ENCODE measurements around the gene MED26. TPM values are rescaled to one million over a fixed set of nuclear protein-coding genes. Genes with fewer than 3 reads are reported as not detected.

Gene MED26
- total and polyA plus RNA-seq, 9 of the 15 experiments (the other 6 are each of a cell fraction or from before 2014, with no cell fraction given) = 0.71 to 15.1 (median 6.2) TPM

DNA sequence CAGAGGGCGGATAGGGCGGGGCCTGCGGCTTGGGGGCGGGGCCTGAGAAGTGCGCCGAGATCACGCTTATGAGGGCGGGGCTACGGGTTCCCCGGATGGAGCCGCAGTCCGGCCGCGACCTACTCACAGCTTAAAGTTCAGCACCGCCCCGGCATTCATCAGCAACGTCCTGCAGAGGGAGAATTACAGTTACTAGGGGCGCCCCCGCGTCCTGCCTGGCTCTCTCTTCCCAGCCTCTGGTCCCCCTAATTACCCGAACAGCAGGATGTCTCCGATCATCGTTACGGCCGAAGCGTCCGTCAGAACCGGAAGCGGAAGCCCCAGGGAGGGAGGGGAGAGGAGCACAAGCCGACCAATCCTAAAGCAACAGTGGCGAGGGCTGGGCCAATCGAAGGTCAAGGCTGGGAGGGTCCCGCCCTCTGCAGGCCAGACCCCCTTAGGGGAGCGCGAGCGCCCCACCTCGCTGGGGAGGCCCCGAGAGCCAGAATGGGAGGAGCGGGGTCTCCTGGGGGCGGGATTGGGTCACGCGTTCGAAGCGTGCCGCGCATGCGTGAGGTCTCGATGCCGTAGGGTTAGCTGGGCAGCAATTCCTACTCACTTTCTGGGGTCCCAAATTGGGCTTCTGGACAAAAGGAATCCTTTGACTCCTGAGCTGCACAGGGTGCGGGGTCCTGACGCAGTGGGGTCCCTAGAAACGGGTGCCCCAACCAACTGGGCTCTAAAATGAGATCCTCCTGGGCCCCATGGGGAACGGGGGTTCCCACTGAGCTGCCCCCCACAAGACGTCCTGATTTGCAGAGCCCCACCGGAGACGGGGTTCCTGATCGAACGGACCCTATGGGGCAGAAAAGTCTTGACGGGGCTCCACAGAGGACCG lies 32.1 kb upstream of the MED26 start, which contains the start of gene SMIM7 (continued):
- TF ChIP-seq MYBL2 (IDR thresholded peaks at IDR 0.05; ENCODE audit: low read depth) (no peak), MYBL2 (CRISPR knock-in tag; IDR thresholded peaks at IDR 0.05; ENCODE audit: borderline replicate concordance) (no peak), RBM34 (IDR thresholded peaks at IDR 0.05; ENCODE audit: borderline replicate concordance, insufficient read depth, low read length) (no peak), SMC3 (conservative IDR thresholded peaks at IDR 0.05; ENCODE audit: insufficient read depth, low read depth, low read length) (no peak), HNRNPH1 (optimal IDR thresholded peaks at IDR 0.05; ENCODE audit: low read depth, low read length) (no peak), MAFF (IDR thresholded peaks at IDR 0.05; ENCODE audit: low read length) (no peak), ZNF76 (CRISPR knock-in tag; IDR thresholded peaks at IDR 0.05; ENCODE audit: borderline replicate concordance) (no peak), CTBP1 (IDR thresholded peaks at IDR 0.05; ENCODE audit: borderline replicate concordance) (no peak), ZC3H11A (IDR thresholded peaks at IDR 0.05; ENCODE audit: low read depth, low read length) (no peak), ELF1 (tag; IDR thresholded peaks at IDR 0.05) (peak; percentile 94), ZNF347 (CRISPR knock-in tag; IDR thresholded peaks at IDR 0.05; ENCODE audit: low read depth) (no peak), MTA2 (IDR thresholded peaks at IDR 0.05; ENCODE audit: low read depth) (no peak), ARID2 (IDR thresholded peaks at IDR 0.05) (no peak), LCOR (CRISPR knock-in tag; IDR thresholded peaks at IDR 0.05) (0 out of 2 replicates have a peak, but pooled peaks have one; percentile 64), KAT8 (IDR thresholded peaks at IDR 0.05; ENCODE audit: low read depth) (no peak), SUPT5H (IDR thresholded peaks at IDR 0.05) (peak; percentile 98), CREB1 (IDR thresholded peaks at IDR 0.05) (0 out of 2 replicates have a peak, but pooled peaks have one; percentile 4), CREB1 (CRISPR knock-in tag; IDR thresholded peaks at IDR 0.05) (peak; percentile 34; the same call in 1 of the 2 replicates), MCM7 (IDR thresholded peaks at IDR 0.05) (no peak), ZNF584 (CRISPR knock-in tag; IDR thresholded peaks at IDR 0.05; ENCODE audit: low read depth) (no peak), TSC22D4 (tag; IDR thresholded peaks at IDR 0.05) (no peak), NFE2 (IDR thresholded peaks at IDR 0.05; ENCODE audit: low read depth) (no peak)
- TF ChIP-seq, protein P1, sequence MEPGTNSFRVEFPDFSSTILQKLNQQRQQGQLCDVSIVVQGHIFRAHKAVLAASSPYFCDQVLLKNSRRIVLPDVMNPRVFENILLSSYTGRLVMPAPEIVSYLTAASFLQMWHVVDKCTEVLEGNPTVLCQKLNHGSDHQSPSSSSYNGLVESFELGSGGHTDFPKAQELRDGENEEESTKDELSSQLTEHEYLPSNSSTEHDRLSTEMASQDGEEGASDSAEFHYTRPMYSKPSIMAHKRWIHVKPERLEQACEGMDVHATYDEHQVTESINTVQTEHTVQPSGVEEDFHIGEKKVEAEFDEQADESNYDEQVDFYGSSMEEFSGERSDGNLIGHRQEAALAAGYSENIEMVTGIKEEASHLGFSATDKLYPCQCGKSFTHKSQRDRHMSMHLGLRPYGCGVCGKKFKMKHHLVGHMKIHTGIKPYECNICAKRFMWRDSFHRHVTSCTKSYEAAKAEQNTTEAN (CRISPR knock-in tag; IDR thresholded peaks at IDR 0.05) = no peak
- TF ChIP-seq, protein P2, sequence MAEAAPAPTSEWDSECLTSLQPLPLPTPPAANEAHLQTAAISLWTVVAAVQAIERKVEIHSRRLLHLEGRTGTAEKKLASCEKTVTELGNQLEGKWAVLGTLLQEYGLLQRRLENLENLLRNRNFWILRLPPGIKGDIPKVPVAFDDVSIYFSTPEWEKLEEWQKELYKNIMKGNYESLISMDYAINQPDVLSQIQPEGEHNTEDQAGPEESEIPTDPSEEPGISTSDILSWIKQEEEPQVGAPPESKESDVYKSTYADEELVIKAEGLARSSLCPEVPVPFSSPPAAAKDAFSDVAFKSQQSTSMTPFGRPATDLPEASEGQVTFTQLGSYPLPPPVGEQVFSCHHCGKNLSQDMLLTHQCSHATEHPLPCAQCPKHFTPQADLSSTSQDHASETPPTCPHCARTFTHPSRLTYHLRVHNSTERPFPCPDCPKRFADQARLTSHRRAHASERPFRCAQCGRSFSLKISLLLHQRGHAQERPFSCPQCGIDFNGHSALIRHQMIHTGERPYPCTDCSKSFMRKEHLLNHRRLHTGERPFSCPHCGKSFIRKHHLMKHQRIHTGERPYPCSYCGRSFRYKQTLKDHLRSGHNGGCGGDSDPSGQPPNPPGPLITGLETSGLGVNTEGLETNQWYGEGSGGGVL (CRISPR knock-in tag; IDR thresholded peaks at IDR 0.05) = no peak
- TF ChIP-seq, protein P3, sequence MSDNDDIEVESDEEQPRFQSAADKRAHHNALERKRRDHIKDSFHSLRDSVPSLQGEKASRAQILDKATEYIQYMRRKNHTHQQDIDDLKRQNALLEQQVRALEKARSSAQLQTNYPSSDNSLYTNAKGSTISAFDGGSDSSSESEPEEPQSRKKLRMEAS (CRISPR knock-in tag; IDR thresholded peaks at IDR 0.05) = peak; percentile 83
- TF ChIP-seq, protein P4, sequence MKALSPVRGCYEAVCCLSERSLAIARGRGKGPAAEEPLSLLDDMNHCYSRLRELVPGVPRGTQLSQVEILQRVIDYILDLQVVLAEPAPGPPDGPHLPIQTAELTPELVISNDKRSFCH (CRISPR knock-in tag; IDR thresholded peaks at IDR 0.05) = no peak
- TF ChIP-seq, protein P4 (tag; IDR thresholded peaks at IDR 0.05) = no peak

Measured in K562 (cell line).